Erythroblast (primary cell): Measurements from ENCODE around the gene TEDC1.

Experiments
- GATA1 ChIP-seq: IDR thresholded peaks from 2 replicates; pipeline ENCODE4 v1.6.1; 2011; ENCODE audit warnings: low read depth, mild to moderate bottlenecking, control low read depth, low read length, moderate library complexity
- POLR2A ChIP-seq: IDR thresholded peaks from 2 replicates; pipeline ENCODE4 v1.6.1; 2011; ENCODE audit warnings: mild to moderate bottlenecking, low read length

- TF ChIP-seq POLR2A (no peak), GATA1 (no peak)
These were observed 4.0 kb upstream of the TEDC1 start for GRCh38 chr14:105486974-105487448.
